Limb (tissue), 2 donors: ENCODE results near the gene CKLF.
"Not testable (repeated sequence)": the region's sequence is repeated elsewhere in the genome, so short reads cannot be mapped to it uniquely, and the experiment has no call there.

Source experiments
- DNase-seq, 2 donors: peaks; one replicate each; pipeline ENCODE4 v3.0.0-alpha.2; 2016; ENCODE audit errors: extremely low spot score in 2 of 2

CKLF gene

GRCh38 chr16:66542396-66542795, 10.0 kb upstream of the CKLF start:
- no peak for DNase-seq

- DNase-seq = no peak
Measured at GRCh38 chr16:66543541-66543940, 8.8 kb upstream of the CKLF start.

- DNase-seq = no peak
Measured at GRCh38 chr16:66544016-66544757, 8.2 kb upstream of the CKLF start.

GRCh38 chr16:66547101-66547989, 5.0 kb upstream of the CKLF start:
- DNase-seq = no peak

GRCh38 chr16:66548068-66548467, 4.3 kb upstream of the CKLF start:
- DNase-seq = no peak

- DNase-seq = no peak
Measured at GRCh38 chr16:66548868-66549267, 3.5 kb upstream of the CKLF start.

- peak; percentile 75 to 91 for DNase-seq
Measured at GRCh38 chr16:66549284-66550131, 2.9 kb upstream of the CKLF start, which contains the start of gene TK2. TSS of gene TK2 (minus strand) at chr16:66550122. CDS start at chr16:66550061, 61 bp downstream.

GRCh38 chr16:66551348-66551759, 1.0 kb upstream of the CKLF start:
- peak in 1 of 2 donors; percentile 47 for DNase-seq

GRCh38 chr16:66551788-66552285, 539 bp upstream of the CKLF start:
- DNase-seq = no peak

- DNase-seq = no peak
Measured at GRCh38 chr16:66553223-66553622, 847 bp downstream of the CKLF start.

- no peak for DNase-seq
Measured at GRCh38 chr16:66554021-66554420, 1.6 kb downstream of the CKLF start.

- DNase-seq = no peak
Measured at GRCh38 chr16:66554495-66554894, 2.1 kb downstream of the CKLF start.

- no peak for DNase-seq
Measured at GRCh38 chr16:66560107-66560506, 7.7 kb downstream of the CKLF start.

GRCh38 chr16:66561381-66562080, 9.2 kb downstream of the CKLF start:
- no peak for DNase-seq

GRCh38 chr16:66562409-66562808, 10.0 kb downstream of the CKLF start:
- DNase-seq = no peak

- no peak for DNase-seq
Measured at GRCh38 chr16:66562986-66563385, 10.6 kb downstream of the CKLF start.

- no peak for DNase-seq
Measured at GRCh38 chr16:66563574-66564334, 11.4 kb downstream of the CKLF start.

- no peak for DNase-seq
Measured at GRCh38 chr16:66566051-66566901, 13.9 kb downstream of the CKLF start, which contains the start of gene CMTM1. TSS of gene CMTM1 (plus strand) at chr16:66566439. CDS start at chr16:66566514, 75 bp downstream.

- not testable (repeated sequence) for DNase-seq
Measured at GRCh38 chr16:66567270-66567669, 14.9 kb downstream of the CKLF start.
